ENCODE results near the gene OPTN.

DNA sequence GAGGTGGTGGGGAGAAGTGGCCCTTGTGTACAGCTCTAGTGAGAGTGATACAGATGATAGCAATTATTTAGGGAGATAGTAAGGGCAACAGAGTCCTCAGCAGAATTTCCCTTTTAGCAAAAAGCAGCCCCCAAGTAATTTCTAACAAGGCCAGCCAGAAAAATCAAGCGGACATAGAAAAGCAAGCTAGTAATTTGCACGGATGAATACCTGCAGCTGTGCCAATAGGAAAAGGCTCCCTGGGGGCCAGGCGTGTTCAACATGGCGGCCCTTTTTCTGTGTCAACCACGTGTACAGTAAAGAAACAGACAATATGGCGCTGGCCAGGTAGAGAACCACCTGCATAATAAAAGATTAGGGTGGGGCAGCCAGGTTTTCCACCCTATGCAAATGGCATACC lies 68.8 kb downstream of the OPTN start:
- TF ChIP-seq, protein P1, sequence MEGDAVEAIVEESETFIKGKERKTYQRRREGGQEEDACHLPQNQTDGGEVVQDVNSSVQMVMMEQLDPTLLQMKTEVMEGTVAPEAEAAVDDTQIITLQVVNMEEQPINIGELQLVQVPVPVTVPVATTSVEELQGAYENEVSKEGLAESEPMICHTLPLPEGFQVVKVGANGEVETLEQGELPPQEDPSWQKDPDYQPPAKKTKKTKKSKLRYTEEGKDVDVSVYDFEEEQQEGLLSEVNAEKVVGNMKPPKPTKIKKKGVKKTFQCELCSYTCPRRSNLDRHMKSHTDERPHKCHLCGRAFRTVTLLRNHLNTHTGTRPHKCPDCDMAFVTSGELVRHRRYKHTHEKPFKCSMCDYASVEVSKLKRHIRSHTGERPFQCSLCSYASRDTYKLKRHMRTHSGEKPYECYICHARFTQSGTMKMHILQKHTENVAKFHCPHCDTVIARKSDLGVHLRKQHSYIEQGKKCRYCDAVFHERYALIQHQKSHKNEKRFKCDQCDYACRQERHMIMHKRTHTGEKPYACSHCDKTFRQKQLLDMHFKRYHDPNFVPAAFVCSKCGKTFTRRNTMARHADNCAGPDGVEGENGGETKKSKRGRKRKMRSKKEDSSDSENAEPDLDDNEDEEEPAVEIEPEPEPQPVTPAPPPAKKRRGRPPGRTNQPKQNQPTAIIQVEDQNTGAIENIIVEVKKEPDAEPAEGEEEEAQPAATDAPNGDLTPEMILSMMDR (IDR thresholded peaks at IDR 0.05): no peak
- no peak for TF ChIP-seq POLR2A (IDR thresholded peaks at IDR 0.05)
